Measurements from ENCODE around the gene SMYD1.

GRCh38 chr2:88019985-88020384 lies 47.6 kb upstream of the SMYD1 start:
- TF ChIP-seq CTCF (IDR thresholded peaks at IDR 0.05) = no peak
- TF ChIP-seq POLR2A (IDR thresholded peaks at IDR 0.05) = no peak
